ENCODE data around the gene OR10A3. TPM values are rescaled to one million over a fixed set of nuclear protein-coding genes. Genes with fewer than 3 reads are reported as not detected.

The OR10A3 gene
- total RNA-seq, 2 donors from 2014 or later = not detected

GRCh38 chr11:7955191-7955590 is 13.7 kb upstream of the OR10A3 start:
- intact Hi-C loops (cut with DNase I) = no loop called here
- ATAC-seq = no peak

GRCh38 chr11:7949934-7950333 is 8.4 kb upstream of the OR10A3 start:
- DNase-seq (no peak), ATAC-seq (no peak)
- intact Hi-C loops (cut with DNase I) = no loop called here

More at GRCh38 chr11:7955191-7955590, 13.7 kb upstream of the OR10A3 start:
- DNase-seq = no peak

- intact Hi-C loops (cut with DNase I) = no loop called here
- no peak for DNase-seq
- ATAC-seq = no peak
These were observed 2.6 kb upstream of the OR10A3 start for GRCh38 chr11:7944123-7944522.

GRCh38 chr11:7941146-7941545 is 362 bp downstream of the OR10A3 start:
- ATAC-seq (no peak), DNase-seq (no peak)
- intact Hi-C loops (cut with DNase I) = no loop called here

GRCh38 chr11:7936615-7937014 is 4.9 kb downstream of the OR10A3 start:
- ATAC-seq = no peak
- intact Hi-C loops (cut with DNase I) = no loop called here
- DNase-seq = no peak

GRCh38 chr11:7931168-7931567 is 10.3 kb downstream of the OR10A3 start, which contains the start of gene OR10A6:
TSS of gene OR10A6 (minus strand) at chr11:7931268. CDS start at chr11:7928662, 2,606 bp downstream.
- intact Hi-C loops (cut with DNase I) = no loop called here
- ATAC-seq = no peak

GRCh38 chr11:7927635-7928034 is 13.9 kb downstream of the OR10A3 start:
- ATAC-seq (no peak), DNase-seq (no peak)
- intact Hi-C loops (cut with DNase I) = no loop called here

More at GRCh38 chr11:7931168-7931567, 10.3 kb downstream of the OR10A3 start, which contains the start of gene OR10A6:
- DNase-seq = no peak

- ATAC-seq (no peak), DNase-seq (no peak)
- intact Hi-C loops (cut with DNase I) = no loop called here
These were observed 17.0 kb downstream of the OR10A3 start for GRCh38 chr11:7924536-7924935.

GRCh38 chr11:7918141-7918540 is 23.4 kb downstream of the OR10A3 start:
- DNase-seq (no peak), ATAC-seq (no peak)
- intact Hi-C loops (cut with DNase I) = no loop called here

- ATAC-seq = no peak
- intact Hi-C loops (cut with DNase I) = no loop called here
These were observed 30.5 kb downstream of the OR10A3 start for GRCh38 chr11:7911011-7911410.

GRCh38 chr11:7910286-7910788 is 31.2 kb downstream of the OR10A3 start:
- ATAC-seq = no peak
- DNase-seq = no peak
- intact Hi-C loops (cut with DNase I) = no loop called here

More at GRCh38 chr11:7911011-7911410, 30.5 kb downstream of the OR10A3 start:
- no peak for DNase-seq

GRCh38 chr11:7909585-7910285 is 31.8 kb downstream of the OR10A3 start:
- intact Hi-C loops (cut with DNase I) = no loop called here
- no peak for ATAC-seq
- no peak for DNase-seq

- DNase-seq (no peak), ATAC-seq (no peak)
- intact Hi-C loops (cut with DNase I) = no loop called here
These were observed 34.4 kb downstream of the OR10A3 start for GRCh38 chr11:7907121-7907520.

GRCh38 chr11:7906481-7906880 is 35.0 kb downstream of the OR10A3 start:
- DNase-seq = no peak
- ATAC-seq = no peak
- intact Hi-C loops (cut with DNase I) = no loop called here

- intact Hi-C loops (cut with DNase I) = no loop called here
- ATAC-seq = no peak
These were observed 35.5 kb downstream of the OR10A3 start for GRCh38 chr11:7905961-7906429.

GRCh38 chr11:7905549-7905948 is 36.0 kb downstream of the OR10A3 start:
- intact Hi-C loops (cut with DNase I) = no loop called here
- DNase-seq (no peak), ATAC-seq (no peak)

More at GRCh38 chr11:7905961-7906429, 35.5 kb downstream of the OR10A3 start:
- no peak for DNase-seq

- no peak for ATAC-seq
- no peak for DNase-seq
- intact Hi-C loops (cut with DNase I) = no loop called here
These were observed 36.6 kb downstream of the OR10A3 start for GRCh38 chr11:7904917-7905316.

GRCh38 chr11:7903940-7904339 is 37.6 kb downstream of the OR10A3 start:
- no peak for DNase-seq
- intact Hi-C loops (cut with DNase I) = no loop called here
- ATAC-seq = no peak

GRCh38 chr11:7901319-7901854 is 40.1 kb downstream of the OR10A3 start:
- intact Hi-C loops (cut with DNase I) = no loop called here
- ATAC-seq (no peak), DNase-seq (no peak)

GRCh38 chr11:7900686-7901085 is 40.8 kb downstream of the OR10A3 start:
- ATAC-seq (no peak), DNase-seq (no peak)
- intact Hi-C loops (cut with DNase I) = no loop called here

- DNase-seq = no peak
- intact Hi-C loops (cut with DNase I) = loop anchor here in 1 of 2 donors (10.0 kb wide), 2 partner anchors 85 to 195 kb away; partner anchors contain the start of gene EIF3F
- no peak for ATAC-seq
These were observed 42.1 kb downstream of the OR10A3 start for GRCh38 chr11:7899418-7899817.
